Activated B cell treated with CpG ODN at 0.5 μM for 24 hours (primary cell): ENCODE results near the gene ADI1. TPM values are rescaled to one million over a fixed set of nuclear protein-coding genes. Genes with fewer than 3 reads are reported as not detected.

Experiments
- ATAC-seq: fragments of 200-7000 bp; cut with Tn5 transposase; one replicate; pipeline ENCODE4 v1.10.0; 2021; ENCODE audit warnings: low read depth, mild to moderate bottlenecking, moderate library complexity
- CTCF ChIA-PET: fragments of 350-600 bp; sonication (Branson Sonifier 250); formaldehyde crosslinking; loops from one replicate; lab custom pipeline; 2021; ENCODE audit warnings: antibody characterized with exemption; lab: Charles Lee
- POLR2A ChIA-PET: fragments of 350-600 bp; sonication (Branson Sonifier 250); formaldehyde crosslinking; loops from one replicate; lab custom pipeline; 2021; ENCODE audit warnings: antibody characterized with exemption; lab: Charles Lee
- DNase-seq: peaks from one replicate; pipeline ENCODE4 v3.0.0; 2022
- H3K27ac Mint-ChIP-seq: one replicate; pipeline ENCODE4 v1.8.0; 2020; ENCODE audit warnings: mixed read lengths
- H3K27me3 Mint-ChIP-seq: one replicate; pipeline ENCODE4 v1.8.0; 2021; ENCODE audit warnings: mixed read lengths
- H3K36me3 Mint-ChIP-seq: one replicate; pipeline ENCODE4 v1.8.0; 2021; ENCODE audit warnings: low read depth, mixed read lengths
- H3K4me1 Mint-ChIP-seq: one replicate; pipeline ENCODE4 v1.8.0; 2021; ENCODE audit warnings: mixed read lengths
- H3K4me3 Mint-ChIP-seq: one replicate; pipeline ENCODE4 v1.8.0; 2020; ENCODE audit warnings: mild to moderate bottlenecking, mixed read lengths
- H3K9me3 Mint-ChIP-seq: one replicate; pipeline ENCODE4 v1.8.0; 2020; ENCODE audit warnings: mixed read lengths
- intact Hi-C: fragments of 100-400 bp; cut with micrococcal nuclease; formaldehyde crosslinking; loops from one replicate; pipeline ENCODE4 v1.15.1; 2024
- total RNA-seq: library from RNA; stranded (reverse); gene quantifications from 2 replicates; pipeline ENCODE4 v1.2.3, GENCODE V29; 2022
- TF ChIP-seq, protein P1 (sequence below): fragments of 200-600 bp; IDR thresholded peaks from one replicate; pipeline ENCODE4 v1.8.0; 2022; ENCODE audit warnings: antibody characterized with exemption, mild to moderate bottlenecking

ADI1 gene
- total RNA-seq, 1 donor from 2014 or later, result 20.5 TPM

DNA sequence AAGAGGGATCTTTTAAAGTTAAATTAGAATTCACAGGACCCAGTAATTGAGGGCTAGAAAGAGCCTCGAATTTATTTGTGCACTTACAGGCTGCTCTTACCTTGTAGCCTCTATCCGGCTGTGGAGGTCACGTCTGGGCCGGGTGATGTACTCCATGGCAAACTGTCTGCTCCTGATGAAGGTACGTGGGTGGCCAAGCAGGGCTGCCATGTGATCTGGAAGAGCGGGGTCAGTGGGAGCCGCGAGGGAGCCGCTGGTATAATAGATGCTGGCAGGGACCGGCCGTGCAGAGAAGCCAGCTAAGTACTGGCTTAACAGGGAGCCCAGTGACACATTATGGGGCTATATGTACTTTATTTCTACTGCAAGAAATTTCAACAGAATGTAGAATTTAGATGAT, 59.2 kb downstream of the ADI1 start:
- H3K4me3 Mint-ChIP-seq, result no peak overlapping the region
- ATAC-seq (no peak), DNase-seq (no peak)
- TF ChIP-seq, protein P1, sequence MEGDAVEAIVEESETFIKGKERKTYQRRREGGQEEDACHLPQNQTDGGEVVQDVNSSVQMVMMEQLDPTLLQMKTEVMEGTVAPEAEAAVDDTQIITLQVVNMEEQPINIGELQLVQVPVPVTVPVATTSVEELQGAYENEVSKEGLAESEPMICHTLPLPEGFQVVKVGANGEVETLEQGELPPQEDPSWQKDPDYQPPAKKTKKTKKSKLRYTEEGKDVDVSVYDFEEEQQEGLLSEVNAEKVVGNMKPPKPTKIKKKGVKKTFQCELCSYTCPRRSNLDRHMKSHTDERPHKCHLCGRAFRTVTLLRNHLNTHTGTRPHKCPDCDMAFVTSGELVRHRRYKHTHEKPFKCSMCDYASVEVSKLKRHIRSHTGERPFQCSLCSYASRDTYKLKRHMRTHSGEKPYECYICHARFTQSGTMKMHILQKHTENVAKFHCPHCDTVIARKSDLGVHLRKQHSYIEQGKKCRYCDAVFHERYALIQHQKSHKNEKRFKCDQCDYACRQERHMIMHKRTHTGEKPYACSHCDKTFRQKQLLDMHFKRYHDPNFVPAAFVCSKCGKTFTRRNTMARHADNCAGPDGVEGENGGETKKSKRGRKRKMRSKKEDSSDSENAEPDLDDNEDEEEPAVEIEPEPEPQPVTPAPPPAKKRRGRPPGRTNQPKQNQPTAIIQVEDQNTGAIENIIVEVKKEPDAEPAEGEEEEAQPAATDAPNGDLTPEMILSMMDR, result no peak
- CTCF ChIA-PET, result interaction anchor here (0.8 kb wide), 1 partner anchor 38 kb away, joined by 3 read pairs; no protein-coding TSS in a partner anchor
- H3K36me3 Mint-ChIP-seq, result peaks cover 60% of the 10 kb centered on the region
- H3K9me3 Mint-ChIP-seq, result no peaks in the 10 kb centered on the region
- H3K27ac Mint-ChIP-seq, result no peak overlapping the region
- POLR2A ChIA-PET, result no interaction called here
- H3K4me1 Mint-ChIP-seq, result peaks cover 13% of the 10 kb centered on the region
- H3K27me3 Mint-ChIP-seq, result no peaks in the 10 kb centered on the region
- intact Hi-C loops, result loop anchor here (5.0 kb wide), 3 partner anchors 83 to 1338 kb away; partner anchors contain the start of genes EIPR1 and TRAPPC12

DNA sequence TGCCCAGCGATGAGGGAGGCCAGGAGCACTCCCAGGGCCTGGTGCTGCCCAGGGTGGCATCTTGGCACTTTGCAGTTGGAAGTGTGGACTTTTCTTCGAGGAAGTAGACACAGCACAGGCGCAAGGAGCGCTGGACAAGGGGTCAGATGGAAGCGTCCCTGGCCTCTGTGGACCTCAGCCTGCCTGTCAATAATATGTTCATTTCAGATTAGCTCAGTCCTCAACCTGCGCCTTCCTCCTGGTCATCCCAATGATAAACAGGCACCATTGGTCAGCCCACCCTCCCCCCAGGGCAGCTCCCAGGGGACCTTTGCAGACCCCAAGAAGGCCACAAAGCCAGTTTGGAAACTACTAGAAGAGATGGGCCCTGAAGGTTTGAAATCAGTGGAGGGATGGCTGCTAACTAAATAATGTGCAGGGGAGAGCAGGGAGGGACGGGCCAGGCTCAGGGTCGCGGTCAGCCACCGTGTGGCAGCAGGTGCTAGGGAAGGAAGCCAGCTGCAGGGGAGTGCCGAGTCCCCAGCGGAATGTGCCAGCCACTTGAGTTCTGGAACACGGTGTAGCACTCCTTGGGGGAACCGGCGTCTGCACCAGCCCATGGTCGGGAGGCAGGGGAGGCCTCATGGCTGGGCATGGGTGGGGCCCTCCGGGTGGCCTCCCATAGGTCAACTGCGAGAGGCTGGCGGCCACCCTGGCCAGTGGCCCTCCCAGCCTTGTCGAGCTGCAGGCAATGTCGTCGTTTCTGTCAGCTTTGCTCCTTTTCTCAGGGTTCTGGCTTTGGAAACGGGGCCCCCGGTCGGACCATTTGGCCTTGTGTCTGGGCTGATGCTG, 59.9 kb downstream of the ADI1 start:
- Mint-ChIP-seq H3K27ac (no peak overlapping the region), H3K9me3 (no peaks in the 10 kb centered on the region), H3K27me3 (no peaks in the 10 kb centered on the region), H3K36me3 (peaks cover 56% of the 10 kb centered on the region), H3K4me1 (peaks cover 13% of the 10 kb centered on the region), H3K4me3 (no peak overlapping the region)
- ATAC-seq (no peak), DNase-seq (no peak)
- intact Hi-C loops, result loop anchor here (5.0 kb wide), 3 partner anchors 82 to 1337 kb away; partner anchors contain the start of genes EIPR1 and TRAPPC12
- ChIA-PET POLR2A (no interaction called here), CTCF (no interaction called here)
- TF ChIP-seq, protein P1, result no peak

GRCh38 chr2:3458396-3459184, 60.7 kb downstream of the ADI1 start:
- Mint-ChIP-seq H3K4me3 (no peak overlapping the region), H3K27me3 (no peaks in the 10 kb centered on the region), H3K9me3 (no peaks in the 10 kb centered on the region), H3K27ac (no peak overlapping the region), H3K4me1 (peaks cover 13% of the 10 kb centered on the region), H3K36me3 (peaks cover 57% of the 10 kb centered on the region)
- TF ChIP-seq, protein P1, result no peak
- ATAC-seq (no peak), DNase-seq (no peak)
- CTCF ChIA-PET, result no interaction called here
- intact Hi-C loops, result no loop called here
- POLR2A ChIA-PET, result no interaction called here

- TF ChIP-seq, protein P1, result no peak
- H3K27me3 Mint-ChIP-seq, result no peaks in the 10 kb centered on the region
- CTCF ChIA-PET, result interaction anchor here (1.0 kb wide), 1 partner anchor 35 kb away, joined by 4 read pairs; no protein-coding TSS in a partner anchor
- POLR2A ChIA-PET, result no interaction called here
- no peak overlapping the region for H3K4me3 Mint-ChIP-seq
- no peak for ATAC-seq
- H3K36me3 Mint-ChIP-seq, result peaks cover 65% of the 10 kb centered on the region
- intact Hi-C loops, result no loop called here
- no peak for DNase-seq
- H3K9me3 Mint-ChIP-seq, result no peaks in the 10 kb centered on the region
- peaks cover 10% of the 10 kb centered on the region for H3K4me1 Mint-ChIP-seq
- H3K27ac Mint-ChIP-seq, result no peak overlapping the region
Measured at GRCh38 chr2:3457524-3458395, 61.6 kb downstream of the ADI1 start.
